HEK293T (cell line): ENCODE measurements around the gene SYTL5.

Experiments used
- ARNT ChIP-seq: fragments of 450-650 bp; IDR thresholded peaks from 2 replicates; pipeline ENCODE4 v1.6.1; 2017; ENCODE audit warnings: mild to moderate bottlenecking
- BHLHE40 ChIP-seq: fragments of 450-650 bp; IDR thresholded peaks from 2 replicates; pipeline ENCODE4 v1.6.1; 2016; ENCODE audit warnings: mild to moderate bottlenecking, moderate library complexity, borderline replicate concordance
- CTBP1 ChIP-seq: fragments of 450-650 bp; IDR thresholded peaks from 2 replicates; pipeline ENCODE4 v1.6.1; 2016; ENCODE audit warnings: borderline replicate concordance
- ELF4 ChIP-seq: fragments of 450-650 bp; IDR thresholded peaks from 2 replicates; pipeline ENCODE4 v1.6.1; 2017; ENCODE audit warnings: antibody characterized with exemption
- FOXA1 ChIP-seq: fragments of 450-650 bp; IDR thresholded peaks from 2 replicates; pipeline ENCODE4 v1.6.1; 2016; ENCODE audit warnings: mild to moderate bottlenecking
- FOXM1 ChIP-seq: fragments of 450-650 bp; IDR thresholded peaks from 2 replicates; pipeline ENCODE4 v1.6.1; 2017; ENCODE audit warnings: mild to moderate bottlenecking, borderline replicate concordance
- HDGF ChIP-seq: fragments of 450-650 bp; IDR thresholded peaks from 2 replicates; pipeline ENCODE4 v1.6.1; 2017; ENCODE audit warnings: antibody characterized with exemption, borderline replicate concordance
- L3MBTL2 ChIP-seq: fragments of 450-650 bp; conservative IDR thresholded peaks from 2 replicates; pipeline ENCODE4 v1.6.1; 2016; ENCODE audit warnings: mild to moderate bottlenecking
- LEF1 ChIP-seq: fragments of 450-650 bp; IDR thresholded peaks from 2 replicates; pipeline ENCODE4 v1.6.1; 2017; ENCODE audit warnings: mild to moderate bottlenecking, borderline replicate concordance
- NFRKB ChIP-seq: fragments of 450-650 bp; IDR thresholded peaks from 2 replicates; pipeline ENCODE4 v1.6.1; 2016; ENCODE audit warnings: mild to moderate bottlenecking, moderate library complexity
- SP1 ChIP-seq: fragments of 450-650 bp; IDR thresholded peaks from 2 replicates; pipeline ENCODE4 v1.6.1; 2017
- SUZ12 ChIP-seq: fragments of 450-650 bp; IDR thresholded peaks from 2 replicates; pipeline ENCODE4 v1.6.1; 2016; ENCODE audit warnings: mild to moderate bottlenecking
- TARDBP ChIP-seq: fragments of 450-650 bp; IDR thresholded peaks from 2 replicates; pipeline ENCODE4 v1.6.1; 2016
- ZNF384 ChIP-seq: fragments of 450-650 bp; IDR thresholded peaks from 2 replicates; pipeline ENCODE4 v1.6.1; 2016

DNA sequence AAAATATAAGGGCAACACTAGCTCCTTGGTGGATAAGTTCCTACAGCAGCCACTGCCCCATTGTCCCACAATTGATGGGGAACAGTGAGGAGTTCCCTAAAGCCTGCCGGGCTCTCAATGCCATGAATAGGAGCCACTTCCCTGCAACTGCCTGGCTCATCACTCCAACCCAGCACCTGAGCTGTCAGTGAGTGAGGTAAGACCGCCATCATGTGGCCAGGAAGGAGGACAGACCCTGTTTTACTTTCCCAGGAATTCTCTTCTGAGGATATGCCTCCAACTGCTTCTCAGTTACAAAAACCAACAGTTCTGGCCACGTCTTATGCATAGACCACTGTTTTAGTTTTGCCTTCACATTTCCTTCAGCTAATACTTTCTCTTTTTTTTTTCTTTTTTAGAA, 168.8 kb downstream of the SYTL5 start:
- TF ChIP-seq NFRKB (no peak), SP1 (no peak), TARDBP (no peak), CTBP1 (no peak), FOXM1 (no peak), FOXA1 (no peak), HDGF (no peak), ZNF384 (no peak), LEF1 (no peak), L3MBTL2 (no peak), ELF4 (no peak), SUZ12 (no peak), ARNT (no peak), BHLHE40 (no peak)
